Lung (tissue), 12 donors: ENCODE measurements around the gene SNRPD3. TPM values are rescaled to one million over a fixed set of nuclear protein-coding genes. Genes with fewer than 3 reads are reported as not detected.

Experiments used
- ATAC-seq: fragments of 200-7000 bp; cut with Tn5 transposase; one replicate; pipeline ENCODE4 v1.9.1; 2020; ENCODE audit warnings: moderate number of reproducible peaks; ENCODE audit not compliant: insufficient read depth, low FRiP score
- DNase-seq, 3 donors: peaks; one replicate each; pipeline ENCODE4 v3.0.0-alpha.2; 2013 to 2017
- H3K27ac ChIP-seq, 2 donors: one replicate each; pipeline ENCODE4 v1.5.1; 2013; ENCODE audit warnings: mild to moderate bottlenecking in 2 of 2, moderate library complexity in 2 of 2, control low read depth in 1 of 2, inconsistent platforms in 1 of 2, low read depth in 1 of 2, low read length in 1 of 2
- H3K27me3 ChIP-seq, 3 donors: one replicate each; pipeline ENCODE4 v1.5.1; 2013; ENCODE audit warnings: low read length in 2 of 3; ENCODE audit not compliant: control insufficient read depth in 3 of 3, insufficient read depth in 3 of 3
- H3K36me3 ChIP-seq, 4 donors: one replicate each; pipeline ENCODE4 v1.5.1; 2013; ENCODE audit warnings: low read length in 4 of 4, mild to moderate bottlenecking in 1 of 4, moderate library complexity in 1 of 4; ENCODE audit not compliant: control insufficient read depth in 4 of 4, insufficient read depth in 4 of 4
- H3K4me1 ChIP-seq, 5 donors: one replicate each; pipeline ENCODE4 v1.5.1; 2013; ENCODE audit warnings: low read length in 5 of 5, mild to moderate bottlenecking in 2 of 5, moderate library complexity in 1 of 5; ENCODE audit not compliant: control insufficient read depth in 5 of 5, insufficient read depth in 5 of 5
- H3K4me3 ChIP-seq: one replicate; pipeline ENCODE4 v1.5.1; 2013; ENCODE audit warnings: mild to moderate bottlenecking, control low read depth, moderate library complexity
- H3K9ac ChIP-seq, 2 donors: one replicate each; pipeline ENCODE4 v1.5.1; 2013; ENCODE audit warnings: low read length in 2 of 2, control low read depth in 1 of 2; ENCODE audit not compliant: insufficient read depth in 1 of 2
- H3K9me3 ChIP-seq, 4 donors: one replicate each; pipeline ENCODE4 v1.5.1; 2013; ENCODE audit warnings: low read length in 3 of 4, mild to moderate bottlenecking in 1 of 4, moderate library complexity in 1 of 4; ENCODE audit not compliant: control insufficient read depth in 4 of 4, insufficient read depth in 3 of 4
- CTCF ChIP-seq: IDR thresholded peaks from 2 replicates; pipeline ENCODE4 v1.5.1; 2012; ENCODE audit warnings: mild to moderate bottlenecking; ENCODE audit errors: control extremely low read depth, extremely low read depth
- WGBS, 2 donors: extraction: QIAGEN DNeasy Blood & Tissue Kit; methylation state at CpG; one replicate each; pipeline ENCODE4 v1.1.7; 2013; 5-methylcytosine and 5-hydroxymethylcytosine counted together
- polyA plus RNA-seq, 2 donors: library from polyadenylated mRNA; stranded (reverse); fragments of 200-250 nt; gene quantifications; one replicate each; pipeline ENCODE4 v1.2.1, GENCODE V29; 2013
- total RNA-seq, 2 donors: library from RNA; depleted of rRNA in 1 of 2; stranded (reverse); fragments of >200 nt in 1 of 2; gene quantifications; one replicate each; pipeline ENCODE4 v1.2.1, GENCODE V29; 2014 to 2021
- donor health status: control.
- donor health status: control.
- donor health status: Bipolar disorder and iron deficiency.
- donor health status: healthy.
- donor health status: DM: yes; HTN: yes; CAD: no.

The SNRPD3 gene
- total and polyA plus RNA-seq, 4 donors, result 76.3 to 193 (median 111) TPM

GRCh38 chr22:24563246-24563645 lies 7.4 kb downstream of the SNRPD3 start:
- no peak for DNase-seq
- Histone ChIP-seq H3K9ac (no peak overlapping the region), H3K4me1 (peaks cover 6 to 16% (median 11%) of the 10 kb centered on the region in 5 donors), H3K4me3 (no peak overlapping the region), H3K27me3 (no peaks in the 10 kb centered on the region), H3K36me3 (peaks cover 12 to 34% (median 20%) of the 10 kb centered on the region in 4 donors), H3K27ac (no peak overlapping the region), H3K9me3 (no peaks in the 10 kb centered on the region)
- 68 to 91% methylated on average over 2 of the region's 2 CpGs for WGBS, 2 donors
- TF ChIP-seq CTCF, result no peak
- ATAC-seq, result no peak

DNA sequence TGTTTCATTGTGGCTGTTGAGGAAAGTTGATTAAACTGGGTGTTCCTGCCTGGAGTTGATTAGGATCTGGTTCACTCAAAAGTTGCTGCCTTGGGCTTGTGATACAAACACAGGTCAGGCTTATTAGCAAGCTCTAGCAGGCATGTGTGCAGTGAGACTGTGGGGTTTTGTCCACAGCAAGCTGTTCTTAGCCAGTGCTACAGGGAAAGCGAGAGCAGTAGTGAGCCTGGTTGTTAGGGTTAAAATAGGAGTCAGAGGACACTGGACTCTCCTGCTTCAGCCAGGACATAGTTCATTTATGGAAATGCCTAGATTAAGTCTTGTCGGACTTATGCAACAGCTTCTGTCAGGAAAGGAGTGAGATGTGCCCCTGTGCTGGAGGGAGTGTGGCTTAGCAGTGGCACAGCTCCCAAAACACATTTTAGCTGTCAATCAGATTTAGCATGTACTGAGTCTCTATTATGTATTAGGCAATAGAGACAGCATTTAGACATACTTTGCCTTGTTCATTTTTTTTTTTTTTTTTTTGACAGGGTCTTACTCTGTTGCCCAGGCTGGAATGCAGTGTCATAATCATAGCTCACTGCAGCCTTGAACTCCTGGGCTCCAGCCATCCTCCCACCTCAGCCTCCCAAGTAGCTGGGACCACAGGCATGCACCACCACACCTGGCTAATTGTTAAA lies 8.7 kb downstream of the SNRPD3 start:
- no peaks in the 10 kb centered on the region for H3K9me3 ChIP-seq
- peaks cover 8 to 30% (median 22%) of the 10 kb centered on the region in 4 donors for H3K36me3 ChIP-seq
- H3K27me3 ChIP-seq, result no peaks in the 10 kb centered on the region
- peak overlapping the region in 1 of 2 donors; percentile 23 for H3K9ac ChIP-seq
- ATAC-seq (no peak), DNase-seq (no peak)
- H3K27ac ChIP-seq, result peak overlapping the region; percentile 49 to 76
- WGBS, 2 donors, result 57 to 83% methylated on average over 2 of the region's 2 CpGs
- TF ChIP-seq CTCF, result no peak
- H3K4me1 ChIP-seq, result peaks cover 6 to 16% (median 9%) of the 10 kb centered on the region in 5 donors
- no peak overlapping the region for H3K4me3 ChIP-seq

GRCh38 chr22:24565077-24565476 lies 9.3 kb downstream of the SNRPD3 start:
- DNase-seq (no peak), ATAC-seq (no peak)
- Histone ChIP-seq H3K4me1 (peaks cover 6 to 16% (median 9%) of the 10 kb centered on the region in 5 donors), H3K36me3 (peaks cover 11 to 33% (median 27%) of the 10 kb centered on the region in 4 donors), H3K27me3 (no peaks in the 10 kb centered on the region), H3K9ac (no peak overlapping the region), H3K4me3 (no peak overlapping the region), H3K27ac (no peak overlapping the region), H3K9me3 (no peaks in the 10 kb centered on the region)
- TF ChIP-seq CTCF, result no peak
- WGBS, 2 donors, result 85 to 97% methylated on average over 2 of the region's 2 CpGs
